ENCODE data around the gene CMBL. TPM values are rescaled to one million over a fixed set of nuclear protein-coding genes. Genes with fewer than 3 reads are reported as not detected.
"Not testable (repeated sequence)": the region's sequence is repeated elsewhere in the genome, so short reads cannot be mapped to it uniquely, and the experiment has no call there.

Gene CMBL
- total RNA-seq, 4 donors from 2014 or later: 10.3 to 32.0 (median 23.4) TPM

DNA sequence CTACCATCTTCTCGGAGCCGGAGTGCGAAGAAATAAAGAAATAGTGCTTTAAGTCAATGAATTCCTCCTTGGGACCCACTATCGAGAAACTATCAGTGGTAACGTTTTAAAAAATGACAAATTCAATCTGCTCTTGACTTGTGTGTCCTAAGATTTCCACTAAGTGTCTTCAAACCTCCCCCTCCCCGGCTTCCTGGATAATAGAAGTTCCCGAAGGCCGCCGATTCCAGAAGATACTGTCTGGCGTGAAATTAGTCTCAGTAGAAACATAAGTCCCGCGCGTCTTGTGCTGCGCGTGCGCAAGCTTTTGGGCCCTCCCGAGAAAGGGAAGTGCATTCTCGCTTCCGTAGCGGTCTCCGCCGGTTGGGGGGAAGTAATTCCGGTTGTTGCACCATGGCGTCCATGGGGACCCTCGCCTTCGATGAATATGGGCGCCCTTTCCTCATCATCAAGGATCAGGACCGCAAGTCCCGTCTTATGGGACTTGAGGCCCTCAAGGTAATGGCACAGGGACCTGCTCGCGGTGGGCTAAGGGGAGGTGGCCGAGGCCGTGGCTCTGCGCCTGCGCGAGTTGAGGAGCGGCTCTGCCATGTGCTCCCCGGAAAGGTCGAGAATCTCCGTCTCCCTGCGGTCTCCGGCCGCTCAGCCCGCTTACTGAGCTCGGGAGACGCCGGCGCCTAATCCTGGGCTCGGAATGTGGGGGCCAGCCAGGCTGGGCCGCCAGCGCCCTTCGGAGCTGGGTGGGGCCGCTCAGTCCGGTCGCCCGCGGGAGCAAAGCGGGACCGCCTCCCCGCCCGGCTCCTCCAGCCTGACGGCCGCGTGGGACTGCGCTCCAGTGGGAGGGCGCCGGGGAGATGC is 57.5 kb downstream of the CMBL start, which contains the start of gene CCT5:
CCT5 (plus strand) TSS at position 333 of the 858 bp plus-strand sequence; CDS start at position 394, 61 bp downstream.
- DNase-seq: peak; percentile 93 to 94
- Histone ChIP-seq H3K27ac (peak within 1 kb of the TSS; percentile 94 to 98 (median 97)), H3K9me3 (no peaks in the 10 kb centered on the region), H3K36me3 (peaks cover 0 to 5% of the 10 kb centered on the region in 2 donors), H3K4me1 (peaks cover 26 to 35% of the 10 kb centered on the region in 2 donors), H3K4me3 (replicated peaks in 1 of 3) (peak within 1 kb of the TSS; percentile 75 to 95 (median 90)), H3K27me3 (no peaks in the 10 kb centered on the region)
- TF ChIP-seq, protein P1, sequence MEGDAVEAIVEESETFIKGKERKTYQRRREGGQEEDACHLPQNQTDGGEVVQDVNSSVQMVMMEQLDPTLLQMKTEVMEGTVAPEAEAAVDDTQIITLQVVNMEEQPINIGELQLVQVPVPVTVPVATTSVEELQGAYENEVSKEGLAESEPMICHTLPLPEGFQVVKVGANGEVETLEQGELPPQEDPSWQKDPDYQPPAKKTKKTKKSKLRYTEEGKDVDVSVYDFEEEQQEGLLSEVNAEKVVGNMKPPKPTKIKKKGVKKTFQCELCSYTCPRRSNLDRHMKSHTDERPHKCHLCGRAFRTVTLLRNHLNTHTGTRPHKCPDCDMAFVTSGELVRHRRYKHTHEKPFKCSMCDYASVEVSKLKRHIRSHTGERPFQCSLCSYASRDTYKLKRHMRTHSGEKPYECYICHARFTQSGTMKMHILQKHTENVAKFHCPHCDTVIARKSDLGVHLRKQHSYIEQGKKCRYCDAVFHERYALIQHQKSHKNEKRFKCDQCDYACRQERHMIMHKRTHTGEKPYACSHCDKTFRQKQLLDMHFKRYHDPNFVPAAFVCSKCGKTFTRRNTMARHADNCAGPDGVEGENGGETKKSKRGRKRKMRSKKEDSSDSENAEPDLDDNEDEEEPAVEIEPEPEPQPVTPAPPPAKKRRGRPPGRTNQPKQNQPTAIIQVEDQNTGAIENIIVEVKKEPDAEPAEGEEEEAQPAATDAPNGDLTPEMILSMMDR (IDR thresholded peaks at IDR 0.05): peak in 1 of 6 experiments; percentile 2
- TF ChIP-seq POLR2A (IDR thresholded peaks at IDR 0.05): peak; percentile 9 to 62
- intact Hi-C loops (cut with DNase I): no loop called here
- 0 to 2% methylated on average over 32 to 38 of the region's 67 CpGs for WGBS, 2 donors

DNA sequence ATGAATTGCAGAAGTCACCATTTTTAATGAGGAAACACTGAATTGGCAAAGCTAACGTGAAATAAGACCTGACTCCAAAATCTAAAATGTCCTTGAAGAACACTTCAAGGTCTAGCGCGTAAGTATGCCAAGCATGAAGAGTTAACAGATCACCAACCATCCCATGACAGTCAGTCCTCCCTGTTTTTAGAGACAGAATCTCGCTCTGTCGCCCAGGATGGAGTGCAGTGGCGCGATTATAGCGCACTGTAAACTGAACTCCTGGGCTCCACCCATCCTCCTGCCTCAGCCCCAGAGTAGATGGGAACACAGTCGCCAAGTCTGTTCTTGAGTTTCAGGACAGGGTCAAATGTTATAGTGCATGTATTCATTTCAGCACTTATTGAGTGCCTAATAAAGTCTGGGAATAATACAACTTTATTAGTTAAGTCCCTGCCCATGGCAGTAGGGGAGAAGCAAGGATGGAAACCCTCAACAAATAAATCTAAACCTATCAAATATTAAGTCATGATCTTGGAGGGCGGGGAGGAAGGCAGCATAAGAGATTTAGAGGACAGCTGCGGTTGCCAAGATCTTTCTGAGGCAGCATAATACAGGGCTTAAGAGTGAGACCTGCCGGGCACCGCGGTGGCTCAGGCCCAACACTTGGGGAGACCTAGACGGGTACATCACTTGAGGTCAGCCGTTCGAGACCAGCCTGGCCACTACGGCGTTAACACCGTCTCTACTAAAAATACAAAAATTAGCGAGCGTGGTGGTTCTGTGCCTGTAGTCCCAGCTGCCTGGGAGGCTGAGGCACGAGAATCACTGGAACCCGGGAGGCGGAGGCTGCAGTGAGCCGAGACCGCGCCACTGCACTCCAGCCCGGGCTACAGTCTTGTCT is 59.1 kb downstream of the CMBL start:
- TF ChIP-seq, protein P1 (IDR thresholded peaks at IDR 0.05): no peak
- TF ChIP-seq POLR2A (IDR thresholded peaks at IDR 0.05): no peak
- peak; percentile 48 to 60 for DNase-seq
- Histone ChIP-seq H3K4me3 (replicated peaks in 1 of 3) (peak overlapping the region in 2 of 3 donors; percentile 75 to 95), H3K27me3 (no peaks in the 10 kb centered on the region), H3K9me3 (no peaks in the 10 kb centered on the region), H3K36me3 (no peaks in the 10 kb centered on the region), H3K4me1 (peaks cover 26 to 35% of the 10 kb centered on the region in 2 donors), H3K27ac (peak overlapping the region; percentile 94 to 98 (median 97))
- intact Hi-C loops (cut with DNase I): no loop called here
- 46 to 55% methylated on average over 27 to 29 of the region's 29 CpGs for WGBS, 2 donors

DNA sequence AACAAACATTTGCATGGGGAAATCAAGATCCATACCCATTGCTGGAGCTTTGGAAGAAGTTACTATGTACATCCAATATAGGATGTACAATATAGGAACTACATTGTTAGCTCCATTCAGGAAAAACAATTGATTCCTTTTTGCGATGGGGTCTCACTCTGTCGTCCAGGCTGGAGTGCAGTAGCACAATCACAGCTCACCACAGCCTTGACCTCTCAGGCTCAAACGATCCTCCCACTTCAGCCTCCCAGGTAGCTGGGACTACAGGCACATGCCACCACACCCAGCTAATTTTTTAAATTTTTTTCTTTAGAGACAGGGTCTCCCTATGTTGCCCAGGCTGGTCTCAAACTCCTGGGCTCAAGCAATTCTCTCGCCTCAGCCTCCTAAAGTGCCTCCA is 60.5 kb downstream of the CMBL start:
- H3K4me1 ChIP-seq: peaks cover 26 to 35% of the 10 kb centered on the region in 2 donors

DNA sequence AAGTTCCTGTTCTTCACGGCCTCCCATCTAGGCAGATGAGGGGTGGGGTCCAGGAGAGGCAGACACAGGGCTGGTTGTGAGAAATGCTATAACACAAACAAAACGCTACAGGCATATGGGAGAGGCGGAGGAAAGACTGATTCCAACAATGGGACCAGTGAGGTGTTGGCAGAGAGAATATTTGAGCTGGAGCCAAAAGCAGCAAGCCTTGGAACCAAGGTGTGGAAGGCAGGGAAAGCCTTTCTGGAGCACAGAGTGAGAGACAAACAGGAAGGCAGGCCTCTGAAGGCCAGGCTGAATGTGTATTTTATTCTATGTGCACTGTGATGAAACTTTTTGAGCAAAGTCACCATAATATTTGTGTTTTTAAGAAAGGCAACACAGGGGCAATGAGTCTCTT is 60.9 kb downstream of the CMBL start:
- TF ChIP-seq POLR2A (IDR thresholded peaks at IDR 0.05): no peak
- TF ChIP-seq, protein P1 (IDR thresholded peaks at IDR 0.05): no peak
- H3K4me1 ChIP-seq: peaks cover 23 to 31% of the 10 kb centered on the region in 2 donors
- H3K4me3 ChIP-seq (replicated peaks in 1 of 3): no peak overlapping the region
- H3K27me3 ChIP-seq: no peaks in the 10 kb centered on the region
- peak overlapping the region in 1 of 3 donors; percentile 19 for H3K27ac ChIP-seq
- peak; percentile 48 to 67 for DNase-seq
- 34 to 41% methylated on average over 3 of the region's 3 CpGs for WGBS, 2 donors
- intact Hi-C loops (cut with DNase I): no loop called here
- no peaks in the 10 kb centered on the region for H3K36me3 ChIP-seq
- no peaks in the 10 kb centered on the region for H3K9me3 ChIP-seq

More for the DNA sequence above, 60.5 kb downstream of the CMBL start:
- 92 to 95% methylated on average over 4 of the region's 4 CpGs for WGBS, 2 donors
- H3K4me3 ChIP-seq (replicated peaks in 1 of 3); H3K9me3 ChIP-seq; intact Hi-C loops (cut with DNase I); H3K36me3 ChIP-seq; DNase-seq; H3K27me3 ChIP-seq: not testable (repeated sequence)
- H3K27ac ChIP-seq: peak overlapping the region in 2 of 3 donors; percentile 15 to 19

DNA sequence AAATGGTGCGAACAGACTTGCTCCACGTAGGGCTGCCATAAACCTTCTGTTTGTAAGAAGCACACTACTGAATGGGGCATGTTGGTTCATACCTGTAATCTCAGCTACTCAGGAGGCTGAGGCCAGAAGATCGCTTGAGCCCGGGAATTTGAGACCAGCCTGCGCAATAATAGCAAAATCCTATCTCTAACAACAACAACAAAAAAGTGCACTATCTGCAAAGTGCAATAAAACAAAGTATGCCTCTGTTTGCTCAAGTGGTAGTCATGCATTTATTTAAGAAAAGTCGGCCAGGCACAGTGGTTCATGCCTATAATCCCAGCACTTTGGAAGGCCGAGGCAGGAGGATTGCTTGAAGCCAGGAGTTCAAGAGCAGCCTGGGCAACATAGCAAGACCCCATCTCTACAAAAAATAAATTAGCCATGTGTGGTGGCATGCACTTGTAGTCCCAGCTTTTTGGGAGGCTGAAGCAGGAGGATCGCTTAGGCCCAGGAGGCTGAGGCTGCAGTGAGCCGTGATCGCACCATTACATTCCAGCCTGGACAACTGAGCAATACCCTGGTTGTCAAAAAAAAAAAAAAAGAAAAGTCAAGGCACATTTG is 63.3 kb downstream of the CMBL start:
- no peak overlapping the region for H3K4me3 ChIP-seq (replicated peaks in 1 of 3)
- H3K27ac ChIP-seq: no peak overlapping the region
- TF ChIP-seq POLR2A (IDR thresholded peaks at IDR 0.05): no peak
- TF ChIP-seq, protein P1 (IDR thresholded peaks at IDR 0.05): no peak
- WGBS, 2 donors: 93 to 95% methylated on average over 10 of the region's 10 CpGs
- no peak for DNase-seq
- H3K9me3 ChIP-seq: no peaks in the 10 kb centered on the region
- peaks cover 14 to 19% of the 10 kb centered on the region in 2 donors for H3K4me1 ChIP-seq
- intact Hi-C loops (cut with DNase I): no loop called here
- no peaks in the 10 kb centered on the region for H3K36me3 ChIP-seq
- no peaks in the 10 kb centered on the region for H3K27me3 ChIP-seq

Data from thyroid gland (tissue), 4 donors.